ENCODE data around the gene ILF2. TPM values are rescaled to one million over a fixed set of nuclear protein-coding genes. Genes with fewer than 3 reads are reported as not detected.

The ILF2 gene
- total RNA-seq, 1 experiment from 2014 or later: 221 TPM

- Histone ChIP-seq H3K4me1 (ENCODE audit: control insufficient read depth, insufficient read depth, low read length) (peaks cover 7% of the 10 kb centered on the region; the same call in 1 of the 2 replicates), H3K9me3 (ENCODE audit: control insufficient read depth, insufficient read depth, low read depth, low read length) (no peaks in the 10 kb centered on the region), H3K27ac (ENCODE audit: low read length) (no peak overlapping the region), H3K4me3 (ENCODE audit: low read depth in 2 of 2, low read length in 2 of 2) (no peak overlapping the region), H3K36me3 (ENCODE audit: control insufficient read depth, insufficient read depth, low read length) (no peaks in the 10 kb centered on the region), H3K27me3 (ENCODE audit: control insufficient read depth, insufficient read depth, low read length) (peaks cover 7% of the 10 kb centered on the region)
- in situ Hi-C loops (cut with HindIII; ENCODE audit: low pct_unique_long_range_greater_than_20kb, low sequenced_read_pairs): no loop called here
- intact Hi-C loops (cut with micrococcal nuclease; ENCODE audit: unreplicated experiment): no loop called here
- CTCF ChIA-PET: no interaction called here
- DNase-seq (ENCODE audit: low read depth, low spot score) (no peak), ATAC-seq (no peak)
- TF ChIP-seq, protein P1, sequence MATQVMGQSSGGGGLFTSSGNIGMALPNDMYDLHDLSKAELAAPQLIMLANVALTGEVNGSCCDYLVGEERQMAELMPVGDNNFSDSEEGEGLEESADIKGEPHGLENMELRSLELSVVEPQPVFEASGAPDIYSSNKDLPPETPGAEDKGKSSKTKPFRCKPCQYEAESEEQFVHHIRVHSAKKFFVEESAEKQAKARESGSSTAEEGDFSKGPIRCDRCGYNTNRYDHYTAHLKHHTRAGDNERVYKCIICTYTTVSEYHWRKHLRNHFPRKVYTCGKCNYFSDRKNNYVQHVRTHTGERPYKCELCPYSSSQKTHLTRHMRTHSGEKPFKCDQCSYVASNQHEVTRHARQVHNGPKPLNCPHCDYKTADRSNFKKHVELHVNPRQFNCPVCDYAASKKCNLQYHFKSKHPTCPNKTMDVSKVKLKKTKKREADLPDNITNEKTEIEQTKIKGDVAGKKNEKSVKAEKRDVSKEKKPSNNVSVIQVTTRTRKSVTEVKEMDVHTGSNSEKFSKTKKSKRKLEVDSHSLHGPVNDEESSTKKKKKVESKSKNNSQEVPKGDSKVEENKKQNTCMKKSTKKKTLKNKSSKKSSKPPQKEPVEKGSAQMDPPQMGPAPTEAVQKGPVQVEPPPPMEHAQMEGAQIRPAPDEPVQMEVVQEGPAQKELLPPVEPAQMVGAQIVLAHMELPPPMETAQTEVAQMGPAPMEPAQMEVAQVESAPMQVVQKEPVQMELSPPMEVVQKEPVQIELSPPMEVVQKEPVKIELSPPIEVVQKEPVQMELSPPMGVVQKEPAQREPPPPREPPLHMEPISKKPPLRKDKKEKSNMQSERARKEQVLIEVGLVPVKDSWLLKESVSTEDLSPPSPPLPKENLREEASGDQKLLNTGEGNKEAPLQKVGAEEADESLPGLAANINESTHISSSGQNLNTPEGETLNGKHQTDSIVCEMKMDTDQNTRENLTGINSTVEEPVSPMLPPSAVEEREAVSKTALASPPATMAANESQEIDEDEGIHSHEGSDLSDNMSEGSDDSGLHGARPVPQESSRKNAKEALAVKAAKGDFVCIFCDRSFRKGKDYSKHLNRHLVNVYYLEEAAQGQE (IDR thresholded peaks at IDR 0.05; ENCODE audit: insufficient read depth in 1 of 2, low read depth in 2 of 2, low read length in 1 of 2): no peak
- TF ChIP-seq TCF7L2 (IDR thresholded peaks at IDR 0.05; ENCODE audit: low read depth, low read length) (no peak), POLR2AphosphoS5 (IDR thresholded peaks at IDR 0.05; ENCODE audit: low read depth, low read length) (no peak), SIN3A (IDR thresholded peaks at IDR 0.05; ENCODE audit: borderline replicate concordance, insufficient read depth, low read depth, low read length) (no peak)
- TF ChIP-seq, protein P2, sequence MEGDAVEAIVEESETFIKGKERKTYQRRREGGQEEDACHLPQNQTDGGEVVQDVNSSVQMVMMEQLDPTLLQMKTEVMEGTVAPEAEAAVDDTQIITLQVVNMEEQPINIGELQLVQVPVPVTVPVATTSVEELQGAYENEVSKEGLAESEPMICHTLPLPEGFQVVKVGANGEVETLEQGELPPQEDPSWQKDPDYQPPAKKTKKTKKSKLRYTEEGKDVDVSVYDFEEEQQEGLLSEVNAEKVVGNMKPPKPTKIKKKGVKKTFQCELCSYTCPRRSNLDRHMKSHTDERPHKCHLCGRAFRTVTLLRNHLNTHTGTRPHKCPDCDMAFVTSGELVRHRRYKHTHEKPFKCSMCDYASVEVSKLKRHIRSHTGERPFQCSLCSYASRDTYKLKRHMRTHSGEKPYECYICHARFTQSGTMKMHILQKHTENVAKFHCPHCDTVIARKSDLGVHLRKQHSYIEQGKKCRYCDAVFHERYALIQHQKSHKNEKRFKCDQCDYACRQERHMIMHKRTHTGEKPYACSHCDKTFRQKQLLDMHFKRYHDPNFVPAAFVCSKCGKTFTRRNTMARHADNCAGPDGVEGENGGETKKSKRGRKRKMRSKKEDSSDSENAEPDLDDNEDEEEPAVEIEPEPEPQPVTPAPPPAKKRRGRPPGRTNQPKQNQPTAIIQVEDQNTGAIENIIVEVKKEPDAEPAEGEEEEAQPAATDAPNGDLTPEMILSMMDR (IDR thresholded peaks at IDR 0.05): no peak
- BruUV-seq (replicated peaks): no TSS peak
- POLR2A ChIA-PET: no interaction called here
Measured at GRCh38 chr1:153682730-153683129, 11.9 kb upstream of the ILF2 start.

DNA sequence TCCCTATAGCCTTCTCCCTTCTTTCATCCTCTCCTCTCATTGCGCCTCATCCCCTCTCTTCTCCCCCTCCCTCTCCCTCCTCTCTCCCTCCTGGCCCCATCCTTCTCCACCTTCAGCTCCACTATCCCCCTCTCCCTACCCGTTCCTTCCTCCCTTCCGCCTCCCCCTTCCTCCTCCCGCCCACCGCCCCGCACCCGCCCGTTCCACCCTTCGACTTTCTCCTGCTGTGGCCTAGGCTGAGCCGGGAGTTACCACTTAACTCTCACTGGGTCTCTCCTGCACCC, 9.3 kb upstream of the ILF2 start:
- peaks cover 10% of the 10 kb centered on the region; the same call in 1 of the 2 replicates for H3K4me1 ChIP-seq (ENCODE audit: control insufficient read depth, insufficient read depth, low read length)
- DNase-seq (ENCODE audit: low read depth, low spot score) (no peak), ATAC-seq (no peak)
- TF ChIP-seq POLR2AphosphoS5 (IDR thresholded peaks at IDR 0.05; ENCODE audit: low read depth, low read length) (no peak), SIN3A (IDR thresholded peaks at IDR 0.05; ENCODE audit: borderline replicate concordance, insufficient read depth, low read depth, low read length) (no peak), TCF7L2 (IDR thresholded peaks at IDR 0.05; ENCODE audit: low read depth, low read length) (no peak)
- TF ChIP-seq, protein P2 (IDR thresholded peaks at IDR 0.05): no peak
- TF ChIP-seq, protein P1 (IDR thresholded peaks at IDR 0.05; ENCODE audit: insufficient read depth in 1 of 2, low read depth in 2 of 2, low read length in 1 of 2): no peak
- intact Hi-C loops (cut with micrococcal nuclease; ENCODE audit: unreplicated experiment) (no loop called here), in situ Hi-C loops (cut with HindIII; ENCODE audit: low pct_unique_long_range_greater_than_20kb, low sequenced_read_pairs) (no loop called here)
- H3K27ac ChIP-seq (ENCODE audit: low read length): no peak overlapping the region
- H3K36me3 ChIP-seq (ENCODE audit: control insufficient read depth, insufficient read depth, low read length): no peaks in the 10 kb centered on the region
- BruUV-seq (replicated peaks): no TSS peak
- no peaks in the 10 kb centered on the region for H3K9me3 ChIP-seq (ENCODE audit: control insufficient read depth, insufficient read depth, low read depth, low read length)
- ChIA-PET CTCF (interaction anchor here (0.7 to 0.9 kb wide), 2 partner anchors 57 to 326 kb away, joined by 3 to 19 read pairs; no protein-coding TSS in a partner anchor), POLR2A (no interaction called here)
- H3K27me3 ChIP-seq (ENCODE audit: control insufficient read depth, insufficient read depth, low read length): peaks cover 7% of the 10 kb centered on the region
- H3K4me3 ChIP-seq (ENCODE audit: low read depth in 2 of 2, low read length in 2 of 2): no peak overlapping the region

Measured in Panc1 (cell line).